ENCODE data around the gene FGF4.
A peak's percentile ranks its signal among the peaks of the same experiment; 100 is the strongest.

The FGF4 gene

GRCh38 chr11:69807106-69807815 is 32.1 kb upstream of the FGF4 start:
- DNase-seq, result no peak

- no peak for DNase-seq
These were observed 29.8 kb upstream of the FGF4 start for GRCh38 chr11:69804769-69805508.

DNA sequence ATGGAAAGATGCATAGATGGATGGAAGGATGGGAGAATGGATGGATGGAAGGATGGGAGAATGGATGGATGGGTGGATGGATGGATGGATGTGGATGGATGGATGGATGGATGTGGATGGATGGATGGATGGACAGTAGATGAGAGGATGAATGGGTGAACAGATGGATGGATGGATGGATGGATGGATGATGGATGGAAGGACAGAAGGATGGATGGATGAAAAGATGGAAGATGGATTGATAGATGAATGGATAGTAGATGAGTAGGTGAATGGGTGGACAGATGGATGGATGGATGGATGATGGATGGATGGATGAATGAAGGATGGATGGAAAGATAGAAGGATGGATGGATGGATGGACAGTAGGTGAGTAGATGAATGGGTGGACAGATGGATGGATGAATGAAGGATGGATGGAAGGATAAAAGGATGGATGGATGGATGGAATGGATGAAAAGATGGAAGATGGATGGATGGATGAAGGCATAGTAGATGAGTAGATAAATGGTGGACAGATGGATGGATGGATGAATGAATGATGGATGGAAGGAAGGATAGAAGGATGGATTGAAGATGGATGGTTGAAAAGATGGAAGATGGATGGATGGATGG is 28.6 kb upstream of the FGF4 start:
- no peak for DNase-seq

- no peak for DNase-seq
These were observed 27.9 kb upstream of the FGF4 start for GRCh38 chr11:69803022-69803421.

DNA sequence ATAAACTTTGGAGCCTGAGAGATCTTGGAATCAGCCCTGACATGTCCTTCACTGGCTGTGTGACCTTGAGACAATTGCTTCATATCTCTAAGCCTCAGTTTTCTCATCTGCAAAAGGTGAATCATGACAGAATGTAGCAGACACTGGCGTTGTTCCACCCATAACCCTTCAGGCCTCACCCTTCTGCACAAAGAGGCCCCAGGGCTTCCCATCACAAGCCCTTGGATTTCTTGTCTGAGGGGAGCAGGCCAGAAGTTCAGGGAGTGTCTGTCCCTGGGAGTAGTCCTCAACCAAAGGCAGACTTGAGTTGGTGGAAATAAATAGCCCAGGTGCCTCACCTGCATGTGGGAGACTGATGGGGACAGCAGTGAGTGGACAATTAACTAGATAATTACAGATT is 27.4 kb upstream of the FGF4 start:
- no peak for DNase-seq

- peak; percentile 24 for DNase-seq
These were observed 26.6 kb upstream of the FGF4 start for GRCh38 chr11:69801513-69802335.

GRCh38 chr11:69800278-69800677 is 25.1 kb upstream of the FGF4 start:
- DNase-seq, result no peak

DNA sequence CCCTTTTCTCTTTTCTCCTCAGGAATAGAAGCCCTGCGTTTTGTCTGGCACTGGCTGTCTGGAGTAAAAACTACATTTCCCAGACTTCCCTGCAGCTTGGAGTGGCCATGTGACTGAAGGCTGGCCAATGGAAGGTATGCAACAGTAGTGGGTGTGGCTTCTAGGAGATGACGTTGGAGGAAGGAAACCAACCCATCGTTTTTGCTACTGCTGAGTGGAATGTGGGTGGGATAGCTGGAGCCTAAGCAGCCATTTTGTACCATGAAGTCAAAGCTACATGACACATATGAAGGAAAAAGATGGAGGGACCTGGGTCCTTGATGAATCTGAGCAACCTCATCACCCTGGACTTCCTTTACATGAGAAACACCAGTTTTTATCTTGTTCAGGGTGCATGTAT is 24.4 kb upstream of the FGF4 start:
- DNase-seq, result no peak

DNA sequence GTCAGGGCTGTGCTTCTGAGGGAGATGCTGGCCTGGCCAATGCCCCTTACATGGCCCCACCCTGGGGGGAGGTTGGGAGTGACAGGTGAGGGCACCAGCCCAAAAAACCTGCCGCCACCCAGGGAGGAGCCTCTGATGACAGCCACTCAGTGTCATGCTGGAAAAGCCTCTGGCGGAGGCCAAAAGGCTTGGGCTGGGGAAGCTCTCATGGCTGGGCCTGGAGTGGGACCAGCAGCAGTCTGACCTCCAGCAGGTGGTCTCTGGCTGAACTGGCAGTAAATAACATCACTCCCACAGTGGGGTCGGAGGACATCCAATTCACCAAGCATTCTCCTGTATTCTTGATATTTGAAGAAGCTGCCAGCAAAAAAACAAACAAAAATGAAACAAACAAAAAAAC is 24.0 kb upstream of the FGF4 start:
- DNase-seq, result no peak

- no peak for DNase-seq
These were observed 22.8 kb upstream of the FGF4 start for GRCh38 chr11:69797737-69798528.

GRCh38 chr11:69797156-69797555 is 22.0 kb upstream of the FGF4 start:
- no peak for DNase-seq

DNA sequence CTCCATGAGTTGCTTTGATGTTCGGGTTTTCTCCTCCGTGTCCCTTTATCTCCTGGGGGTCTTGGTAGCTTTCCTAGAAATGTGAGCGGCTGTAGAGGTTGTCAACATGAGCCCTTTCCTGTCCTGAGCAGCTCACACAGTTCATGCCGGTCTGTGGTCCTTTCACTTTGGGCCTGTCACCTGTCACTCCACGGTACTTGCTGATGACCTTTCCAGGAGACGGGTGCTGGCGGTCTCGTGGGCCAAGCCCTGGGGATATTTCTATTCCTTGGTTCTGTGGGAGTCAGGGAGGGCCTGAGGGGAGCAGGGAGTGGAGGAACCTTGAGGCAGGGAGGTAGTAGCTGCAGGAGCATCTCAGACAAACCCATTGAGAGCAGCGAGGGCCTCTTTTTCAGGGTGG is 20.9 kb upstream of the FGF4 start:
- DNase-seq, result no peak

DNA sequence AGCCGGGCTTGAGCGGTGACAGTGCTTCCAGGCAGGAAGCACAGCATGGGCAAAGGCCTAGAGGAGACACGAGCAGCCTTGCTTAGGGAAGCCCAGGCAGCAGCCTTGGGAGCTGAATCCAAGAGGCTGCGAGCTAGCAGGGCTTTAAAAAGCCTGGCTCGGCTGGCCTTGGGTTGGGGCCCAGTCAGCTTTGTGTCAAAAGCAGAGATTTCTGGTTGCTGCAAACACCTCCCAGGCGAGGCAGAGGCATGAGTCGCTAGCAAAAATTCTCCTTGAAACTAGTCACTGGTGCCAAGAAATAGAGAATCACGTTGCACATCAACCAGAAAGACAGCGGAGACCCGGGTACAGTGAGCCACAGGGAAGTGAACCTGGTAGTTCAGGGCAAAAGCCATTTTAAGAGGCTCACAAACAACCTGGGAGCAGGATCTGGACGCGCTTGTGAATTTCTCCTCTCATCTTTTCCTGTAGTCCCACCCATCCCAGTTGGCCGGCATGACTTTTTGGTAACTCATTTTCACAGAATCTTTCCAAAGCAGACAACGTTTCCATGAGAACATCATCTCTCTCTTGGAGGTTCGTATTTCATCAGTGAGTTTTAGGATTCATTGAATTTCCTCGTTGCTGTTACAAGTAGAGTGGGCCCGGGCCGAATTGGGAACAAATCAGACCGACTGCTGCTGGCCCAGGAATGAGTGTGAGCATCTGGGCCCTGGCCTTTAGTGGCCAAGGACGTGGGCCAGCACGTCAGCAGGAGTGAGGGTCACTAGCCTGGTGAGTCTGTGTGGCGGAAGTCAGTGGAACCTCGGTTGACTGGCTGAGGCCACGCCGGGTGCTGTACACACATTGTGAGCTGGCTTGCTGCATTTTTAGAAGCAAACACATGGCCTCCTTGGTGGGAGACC is 16.4 kb upstream of the FGF4 start:
- no peak for DNase-seq

DNA sequence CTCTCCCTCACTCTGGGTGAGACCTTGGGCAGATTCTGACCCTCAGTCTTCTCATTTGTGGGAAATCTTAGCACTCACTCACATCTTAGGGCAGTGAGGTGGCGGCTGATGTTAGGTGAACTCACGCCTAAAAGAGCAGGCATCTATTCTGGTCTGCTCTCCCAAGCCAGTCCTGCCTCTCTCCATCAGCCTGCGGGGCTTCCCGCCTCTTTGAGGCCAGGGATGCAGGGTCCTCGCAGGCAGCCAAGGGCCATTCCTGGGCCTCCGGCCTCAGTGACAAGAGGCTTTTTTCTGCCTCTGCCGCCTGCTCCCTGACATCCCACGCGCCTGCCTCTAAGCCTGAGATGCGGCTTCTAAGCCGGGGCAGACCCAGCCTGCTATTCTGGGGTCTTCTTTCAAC is 13.8 kb upstream of the FGF4 start:
- no peak for DNase-seq

- no peak for DNase-seq
These were observed 12.8 kb upstream of the FGF4 start for GRCh38 chr11:69787906-69788305.

DNA sequence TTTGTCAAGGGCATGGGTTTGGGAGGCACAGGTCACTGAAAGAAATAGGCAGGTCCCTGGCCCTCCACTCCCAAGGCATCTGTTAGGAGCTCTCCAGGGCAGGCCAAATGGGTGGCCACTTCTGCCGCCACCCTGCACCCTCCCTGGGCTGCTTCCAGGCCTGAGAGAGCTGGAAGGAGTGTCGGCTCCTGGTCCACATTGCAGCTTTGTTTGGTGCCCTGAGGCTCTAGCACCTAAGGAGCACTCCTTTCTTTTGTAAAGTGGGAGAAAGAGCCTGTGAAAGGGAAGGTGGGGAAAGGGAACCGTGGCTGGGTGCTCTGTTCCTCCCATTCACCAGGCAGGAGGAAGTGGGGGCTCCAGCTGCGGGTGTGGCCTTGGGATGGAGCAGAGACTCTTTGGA is 12.3 kb upstream of the FGF4 start:
- no peak for DNase-seq

- DNase-seq, result no peak
These were observed 6.1 kb upstream of the FGF4 start for GRCh38 chr11:69781241-69781640.

- no peak for DNase-seq
These were observed 3.2 kb upstream of the FGF4 start for GRCh38 chr11:69778373-69778772.

DNA sequence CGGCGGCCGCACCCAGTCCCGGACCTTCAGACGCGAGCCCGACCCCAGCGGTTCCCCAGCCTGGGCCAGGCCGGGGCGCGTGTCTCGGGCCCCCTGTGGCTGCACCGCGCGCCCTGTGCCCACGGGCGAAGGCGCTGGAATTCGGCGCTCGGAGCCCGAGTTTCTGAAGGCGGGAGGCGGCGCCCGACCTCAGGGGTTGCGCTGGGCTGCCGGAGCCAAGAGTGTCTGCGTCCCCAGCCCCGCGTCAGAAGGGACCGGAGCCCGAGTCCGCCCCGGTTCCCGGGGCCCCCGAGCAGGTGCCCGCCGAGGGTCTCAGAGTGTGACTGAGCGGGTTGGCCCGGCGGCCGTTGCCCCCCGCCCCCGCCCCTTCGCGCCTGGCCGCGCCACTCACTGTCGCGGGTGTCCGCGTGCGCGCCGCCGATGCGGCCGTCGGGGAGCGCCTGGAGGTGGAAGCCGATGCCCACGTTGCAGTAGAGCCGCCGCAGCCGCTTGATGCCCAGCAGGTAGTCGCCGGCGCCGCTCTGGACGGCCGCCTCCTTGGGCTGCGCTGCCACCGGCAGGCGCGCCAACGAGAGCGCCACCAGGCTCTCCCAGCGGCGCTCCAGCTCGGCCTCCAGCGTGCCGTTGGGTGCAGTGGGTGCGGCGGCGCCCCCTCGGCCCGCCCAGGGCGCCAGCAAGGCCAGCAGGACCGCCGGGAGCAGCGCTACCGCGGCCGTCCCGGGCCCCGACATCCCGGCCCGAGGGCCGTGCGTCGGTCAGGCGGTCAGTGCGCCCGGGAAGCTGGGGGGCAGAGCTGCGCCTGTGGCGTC is 583 bp downstream of the FGF4 start:
- DNase-seq, result no peak

DNA sequence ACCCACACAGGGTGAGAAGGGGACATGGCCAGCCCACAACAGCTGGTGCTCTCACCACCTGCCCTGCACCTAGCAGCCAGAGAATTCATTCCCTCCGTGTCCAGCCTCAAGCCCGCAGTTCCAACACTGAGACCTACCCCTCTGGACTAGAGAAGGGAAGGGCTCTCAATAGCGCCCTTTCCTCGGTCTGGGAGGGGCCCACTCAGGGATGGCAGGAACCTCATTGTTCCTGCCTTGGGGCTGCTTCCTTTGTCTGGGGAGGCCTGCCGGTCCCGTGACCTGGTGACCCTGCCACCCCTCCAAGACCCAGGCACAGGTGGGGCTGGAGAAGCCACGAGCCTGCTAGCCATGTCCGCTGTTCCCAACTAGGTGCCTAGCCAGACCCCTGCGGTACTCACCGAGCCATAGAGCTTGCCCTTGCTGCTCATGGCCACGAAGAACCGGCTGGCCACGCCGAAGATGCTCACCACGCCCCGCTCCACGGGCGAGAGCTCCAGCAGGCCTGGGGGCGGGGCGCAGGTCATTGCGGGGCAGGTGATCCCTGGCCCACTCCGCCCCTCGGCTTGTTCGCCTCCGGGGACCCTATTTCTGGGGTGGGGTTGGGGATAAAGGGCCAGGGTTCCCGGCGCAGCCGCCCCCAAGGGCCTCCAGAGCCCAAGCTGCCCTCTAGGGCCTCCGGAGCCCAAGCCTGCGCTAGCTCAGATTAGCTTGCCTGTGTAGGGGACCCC is 1.4 kb downstream of the FGF4 start:
- no peak for DNase-seq

Measured in effector CD8-positive, alpha-beta T cell (primary cell).